NT2/D1 (cell line): Measurements from ENCODE around the gene YOD1.

Experiments
- DNase-seq: peaks from one replicate; pipeline ENCODE4 v3.0.0-alpha.2; 2011; ENCODE audit warnings: low read depth, low spot score
- H3K27me3 ChIP-seq: 2 replicates; pipeline ENCODE4 v1.6.0; 2011; ENCODE audit warnings: mild to moderate bottlenecking; ENCODE audit not compliant: insufficient read length, insufficient read depth
- H3K36me3 ChIP-seq: 2 replicates; pipeline ENCODE4 v1.6.1; 2011; ENCODE audit warnings: mild to moderate bottlenecking, low read length, mixed read lengths; ENCODE audit not compliant: insufficient read depth, insufficient read length
- H3K4me1 ChIP-seq: 2 replicates; pipeline ENCODE4 v1.5.1; 2011; ENCODE audit not compliant: insufficient read depth, insufficient read length
- H3K4me3 ChIP-seq: 2 replicates; pipeline ENCODE4 v1.5.1; 2011; ENCODE audit warnings: low read depth; ENCODE audit not compliant: insufficient read length
- H3K9ac ChIP-seq: 2 replicates; pipeline ENCODE4 v1.6.0; 2011; ENCODE audit warnings: low read depth; ENCODE audit not compliant: insufficient read length
- H3K9me3 ChIP-seq: 2 replicates; pipeline ENCODE4 v1.5.1; 2011; ENCODE audit warnings: mild to moderate bottlenecking, low read length; ENCODE audit not compliant: insufficient read depth
- SUZ12 ChIP-seq: IDR thresholded peaks from 2 replicates; pipeline ENCODE4 v1.6.1; 2011; ENCODE audit not compliant: insufficient read length, insufficient read depth; ENCODE audit errors: extremely low read depth
- YY1 ChIP-seq: IDR thresholded peaks from 2 replicates; pipeline ENCODE4 v1.6.1; 2011; ENCODE audit not compliant: insufficient read length, insufficient read depth
- ZNF274 ChIP-seq: IDR thresholded peaks from 2 replicates; pipeline ENCODE4 v1.6.1; 2011; ENCODE audit warnings: mild to moderate bottlenecking, low read depth, low read length

The YOD1 gene

GRCh38 chr1:207019661-207020060 lies 31.3 kb downstream of the YOD1 start:
- H3K4me1 ChIP-seq, result no peaks in the 10 kb centered on the region
- TF ChIP-seq YY1 (no peak), ZNF274 (no peak)
- no peak for DNase-seq
- no peaks in the 10 kb centered on the region for H3K27me3 ChIP-seq
- H3K36me3 ChIP-seq, result no peaks in the 10 kb centered on the region
- H3K4me3 ChIP-seq, result no peak overlapping the region
- no peak overlapping the region for H3K9ac ChIP-seq
- H3K9me3 ChIP-seq, result no peaks in the 10 kb centered on the region

- Histone ChIP-seq H3K4me1 (no peaks in the 10 kb centered on the region), H3K4me3 (no peak overlapping the region), H3K27me3 (no peaks in the 10 kb centered on the region), H3K9ac (no peak overlapping the region), H3K9me3 (no peaks in the 10 kb centered on the region), H3K36me3 (no peaks in the 10 kb centered on the region)
- no peak for TF ChIP-seq YY1
- no peak for TF ChIP-seq SUZ12
- no peak for TF ChIP-seq ZNF274
- no peak for DNase-seq
These were observed 31.8 kb downstream of the YOD1 start for GRCh38 chr1:207019161-207019560.

GRCh38 chr1:207018707-207019106 lies 32.3 kb downstream of the YOD1 start:
- Histone ChIP-seq H3K9ac (no peak overlapping the region), H3K4me1 (no peaks in the 10 kb centered on the region), H3K4me3 (no peak overlapping the region), H3K9me3 (no peaks in the 10 kb centered on the region), H3K27me3 (no peaks in the 10 kb centered on the region), H3K36me3 (no peaks in the 10 kb centered on the region)
- no peak for DNase-seq
- no peak for TF ChIP-seq YY1

- DNase-seq, result no peak
- no peaks in the 10 kb centered on the region for H3K36me3 ChIP-seq
- no peak overlapping the region for H3K9ac ChIP-seq
- TF ChIP-seq ZNF274, result no peak
- TF ChIP-seq YY1, result no peak
- TF ChIP-seq SUZ12, result no peak
- no peaks in the 10 kb centered on the region for H3K4me1 ChIP-seq
- no peaks in the 10 kb centered on the region for H3K9me3 ChIP-seq
- no peaks in the 10 kb centered on the region for H3K27me3 ChIP-seq
- H3K4me3 ChIP-seq, result no peak overlapping the region
These were observed 33.1 kb downstream of the YOD1 start for GRCh38 chr1:207017615-207018559.

GRCh38 chr1:207015791-207016190 lies 35.2 kb downstream of the YOD1 start:
- no peaks in the 10 kb centered on the region for H3K4me1 ChIP-seq
- H3K9ac ChIP-seq, result no peak overlapping the region
- H3K4me3 ChIP-seq, result no peak overlapping the region
- no peaks in the 10 kb centered on the region for H3K9me3 ChIP-seq
- no peaks in the 10 kb centered on the region for H3K27me3 ChIP-seq
- H3K36me3 ChIP-seq, result no peaks in the 10 kb centered on the region
- TF ChIP-seq SUZ12 (no peak), YY1 (no peak), ZNF274 (no peak)
- DNase-seq, result no peak

- H3K9me3 ChIP-seq, result no peaks in the 10 kb centered on the region
- DNase-seq, result no peak
- H3K4me3 ChIP-seq, result no peak overlapping the region
- no peaks in the 10 kb centered on the region for H3K36me3 ChIP-seq
- H3K4me1 ChIP-seq, result no peaks in the 10 kb centered on the region
- H3K27me3 ChIP-seq, result no peaks in the 10 kb centered on the region
- H3K9ac ChIP-seq, result no peak overlapping the region
- no peak for TF ChIP-seq YY1
- no peak for TF ChIP-seq SUZ12
- no peak for TF ChIP-seq ZNF274
These were observed 36.3 kb downstream of the YOD1 start for GRCh38 chr1:207014728-207015127.

GRCh38 chr1:207013321-207014085 lies 37.5 kb downstream of the YOD1 start:
- H3K36me3 ChIP-seq, result no peaks in the 10 kb centered on the region
- DNase-seq, result no peak
- TF ChIP-seq YY1 (no peak), ZNF274 (no peak), SUZ12 (no peak)
- H3K4me3 ChIP-seq, result no peak overlapping the region
- no peak overlapping the region for H3K9ac ChIP-seq
- H3K27me3 ChIP-seq, result no peaks in the 10 kb centered on the region
- no peaks in the 10 kb centered on the region for H3K4me1 ChIP-seq
- no peaks in the 10 kb centered on the region for H3K9me3 ChIP-seq
